ENCODE measurements around the gene FLOT2. TPM values are rescaled to one million over a fixed set of nuclear protein-coding genes. Genes with fewer than 3 reads are reported as not detected.

The FLOT2 gene
- total and polyA plus RNA-seq, 8 donors = 32.1 to 65.2 (median 36.9) TPM

- no peak for ATAC-seq
- Histone ChIP-seq H3K4me3 (no peak overlapping the region), H3K9me3 (no peaks in the 10 kb centered on the region), H3K27ac (no peak overlapping the region), H3K4me1 (peaks cover 7 to 58% (median 47%) of the 10 kb centered on the region in 3 donors), H3K27me3 (no peaks in the 10 kb centered on the region), H3K36me3 (no peaks in the 10 kb centered on the region)
- no peak for DNase-seq
- WGBS, 2 donors = 91 to 94% methylated on average over 2 of the region's 2 CpGs
- intact Hi-C loops (cut with DNase I) = no loop called here
- no peak for FAIRE-seq
- no peak for TF ChIP-seq CTCF (IDR thresholded peaks at IDR 0.05)
Measured at GRCh38 chr17:28942925-28943324, 45.4 kb upstream of the FLOT2 start.

DNA sequence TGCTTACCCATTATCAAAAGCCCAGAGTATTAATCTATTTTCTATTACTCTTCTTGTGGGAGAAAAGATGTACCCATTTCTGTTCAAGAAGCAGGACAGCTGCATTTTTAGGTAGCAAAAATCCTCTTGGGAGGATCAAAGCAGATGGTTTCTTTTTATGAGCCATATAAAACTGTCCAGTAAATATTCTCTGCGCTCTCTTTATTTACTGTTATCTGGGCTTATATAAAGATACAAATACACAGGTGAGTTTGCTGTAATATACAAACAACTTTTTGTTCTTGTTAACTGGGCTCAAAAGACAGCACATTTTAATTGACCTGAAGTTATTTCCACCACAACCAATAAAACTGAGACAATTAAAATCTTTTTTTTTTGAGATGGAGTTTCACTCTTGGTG, 43.7 kb upstream of the FLOT2 start:
- FAIRE-seq (no peak), ATAC-seq (no peak), DNase-seq (no peak)
- H3K27me3 ChIP-seq = no peaks in the 10 kb centered on the region
- intact Hi-C loops (cut with DNase I) = no loop called here
- H3K9me3 ChIP-seq = no peaks in the 10 kb centered on the region
- no peak overlapping the region for H3K4me3 ChIP-seq
- H3K36me3 ChIP-seq = no peaks in the 10 kb centered on the region
- H3K27ac ChIP-seq = no peak overlapping the region
- no peak for TF ChIP-seq CTCF (IDR thresholded peaks at IDR 0.05)
- 69 to 72% methylated on average over 1 of the region's 1 CpG for WGBS, 2 donors
- H3K4me1 ChIP-seq = peaks cover 14 to 56% (median 47%) of the 10 kb centered on the region in 3 donors

DNA sequence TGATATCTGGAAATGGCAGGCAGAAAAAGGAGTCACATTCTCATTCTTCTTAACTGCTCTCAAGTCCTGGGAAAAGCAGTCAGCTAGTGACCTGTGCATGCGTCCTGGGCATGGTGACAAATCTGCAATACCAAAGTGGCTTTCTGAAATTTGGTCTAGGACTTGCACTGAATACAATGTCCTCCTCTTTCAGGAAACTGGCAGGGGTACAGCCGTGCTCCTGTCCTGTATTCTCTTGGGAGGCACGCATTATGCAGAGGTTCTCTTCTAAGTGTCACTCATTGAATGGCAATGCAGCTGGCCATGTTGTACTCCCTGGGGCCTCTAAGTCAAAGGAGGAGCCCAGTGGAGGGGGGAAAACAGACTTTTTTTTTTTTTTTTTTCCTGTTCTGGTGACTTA, 43.1 kb upstream of the FLOT2 start:
- Histone ChIP-seq H3K27me3 (no peaks in the 10 kb centered on the region), H3K27ac (no peak overlapping the region), H3K9me3 (no peaks in the 10 kb centered on the region), H3K4me1 (peaks cover 14 to 60% (median 42%) of the 10 kb centered on the region in 3 donors), H3K36me3 (no peaks in the 10 kb centered on the region), H3K4me3 (no peak overlapping the region)
- FAIRE-seq (no peak), DNase-seq (no peak), ATAC-seq (peak in 1 of 4 donors; percentile 8)
- 38 to 39% methylated on average over 3 of the region's 3 CpGs for WGBS, 2 donors
- TF ChIP-seq CTCF (IDR thresholded peaks at IDR 0.05) = no peak
- intact Hi-C loops (cut with DNase I) = no loop called here

DNA sequence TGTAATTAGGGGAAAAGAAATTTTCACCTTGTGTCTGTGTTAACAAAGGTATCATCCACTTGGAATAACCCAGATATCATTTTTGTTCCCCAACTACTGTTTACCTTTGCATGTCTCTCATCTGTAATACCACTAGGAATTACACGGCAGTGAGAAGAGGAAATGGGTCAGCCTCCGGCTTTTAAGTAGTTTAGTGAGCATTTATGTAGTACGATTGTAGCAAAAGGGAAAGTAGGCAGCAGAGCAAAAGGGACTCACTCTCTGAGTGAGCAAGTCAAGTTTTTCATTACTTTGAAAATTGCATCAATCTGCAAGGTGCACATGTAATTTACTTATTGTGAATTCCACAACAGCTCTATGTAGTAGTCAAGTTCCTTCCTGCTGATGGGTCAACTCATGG, 42.6 kb upstream of the FLOT2 start:
- ATAC-seq (no peak), FAIRE-seq (no peak), DNase-seq (no peak)
- 51 to 60% methylated on average over 3 of the region's 3 CpGs for WGBS, 2 donors
- peaks cover 14 to 64% (median 38%) of the 10 kb centered on the region in 3 donors for H3K4me1 ChIP-seq
- H3K36me3 ChIP-seq = no peaks in the 10 kb centered on the region
- TF ChIP-seq CTCF (IDR thresholded peaks at IDR 0.05) = no peak
- no peak overlapping the region for H3K27ac ChIP-seq
- no peaks in the 10 kb centered on the region for H3K9me3 ChIP-seq
- H3K27me3 ChIP-seq = no peaks in the 10 kb centered on the region
- no peak overlapping the region for H3K4me3 ChIP-seq
- intact Hi-C loops (cut with DNase I) = no loop called here

DNA sequence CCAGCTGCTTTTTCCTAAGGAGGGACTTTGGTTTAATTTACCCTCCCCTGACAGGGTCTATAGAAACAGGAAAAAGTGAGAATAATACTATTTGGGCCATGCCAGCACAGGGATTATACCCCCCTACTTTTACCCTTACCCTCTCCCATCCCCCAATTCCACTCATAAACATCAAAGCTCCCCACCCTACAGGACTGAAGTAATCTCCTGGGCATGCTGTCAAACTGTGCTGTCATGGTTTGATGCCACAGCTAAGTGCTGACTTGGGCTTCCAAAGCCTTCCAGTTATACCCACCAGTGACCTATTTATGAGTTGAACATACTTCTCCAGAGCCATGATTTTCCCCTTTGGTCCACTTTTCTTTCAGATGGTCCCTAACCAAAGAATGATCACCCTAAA, 41.0 kb upstream of the FLOT2 start:
- Histone ChIP-seq H3K27ac (peak overlapping the region in 1 of 4 donors; percentile 62), H3K4me3 (no peak overlapping the region), H3K9me3 (no peaks in the 10 kb centered on the region), H3K36me3 (no peaks in the 10 kb centered on the region), H3K4me1 (peaks cover 14 to 58% (median 32%) of the 10 kb centered on the region in 3 donors), H3K27me3 (no peaks in the 10 kb centered on the region)
- DNase-seq (no peak), ATAC-seq (peak in 2 of 4 donors; percentile 17 to 27), FAIRE-seq (no peak)
- intact Hi-C loops (cut with DNase I) = no loop called here
- TF ChIP-seq CTCF (IDR thresholded peaks at IDR 0.05) = no peak
